CD4-positive, alpha-beta T cell treated with Interleukin-6 for 4 hours (primary cell): ENCODE data around the gene PBOV1.

Experiments
- DNase-seq: peaks from one replicate; pipeline ENCODE4 v3.0.0-alpha.2; 2020; ENCODE audit warnings: mixed read lengths

The PBOV1 gene

GRCh38 chr6:138204303-138204702, 14.0 kb downstream of the PBOV1 start:
- DNase-seq: no peak

GRCh38 chr6:138203315-138203714, 15.0 kb downstream of the PBOV1 start:
- no peak for DNase-seq

- no peak for DNase-seq
These were observed 16.5 kb downstream of the PBOV1 start for GRCh38 chr6:138201836-138202235.

- no peak for DNase-seq
These were observed 19.7 kb downstream of the PBOV1 start for GRCh38 chr6:138198430-138199091.

GRCh38 chr6:138197570-138197969, 20.7 kb downstream of the PBOV1 start:
- no peak for DNase-seq

DNA sequence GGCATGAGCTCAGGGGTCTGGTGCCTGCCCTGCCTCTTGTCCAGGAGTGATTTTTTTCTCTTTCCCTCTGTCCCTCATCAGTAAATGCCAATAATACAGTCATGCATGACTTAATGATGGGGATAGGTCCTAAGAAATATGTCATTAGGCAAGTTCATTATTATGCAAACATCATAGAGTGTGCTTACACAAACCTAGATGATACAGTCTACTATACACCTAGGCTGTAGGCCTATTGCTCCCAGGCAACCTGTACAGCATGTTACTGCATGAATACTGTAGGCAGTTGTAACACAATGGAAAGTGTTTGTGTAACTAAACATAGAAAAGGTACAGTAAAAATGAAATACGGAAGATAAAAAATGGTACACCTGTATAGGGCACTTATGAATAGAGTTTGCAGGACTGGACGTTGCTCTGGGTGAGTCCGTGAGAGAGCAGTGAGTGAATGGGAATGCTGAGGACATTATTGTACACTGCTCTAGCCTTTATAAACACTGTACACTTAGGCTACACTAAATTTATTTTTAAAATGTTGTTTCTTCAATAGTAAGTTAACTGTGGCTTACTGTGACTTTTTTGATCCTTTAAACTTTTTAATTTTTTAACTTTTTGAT, 22.1 kb downstream of the PBOV1 start:
- DNase-seq: no peak

DNA sequence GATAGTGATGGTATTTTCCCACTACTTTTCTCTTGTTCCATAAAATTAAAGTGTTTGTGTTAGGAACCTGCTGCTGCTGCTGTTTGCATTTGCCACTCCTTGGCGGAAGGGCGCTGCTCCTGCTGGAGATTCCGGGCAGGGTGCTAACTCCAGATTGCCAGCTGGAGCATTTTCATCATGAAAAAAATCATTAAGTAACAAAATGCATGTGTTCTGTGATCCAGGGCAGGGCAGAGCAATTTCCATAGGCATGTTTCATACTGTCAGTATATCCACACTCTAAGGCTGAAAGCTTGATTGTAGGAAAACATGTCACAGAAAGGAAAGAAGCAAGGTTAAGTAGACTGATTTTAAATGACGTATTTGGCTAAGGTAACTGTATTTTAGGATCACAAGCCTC, 24.0 kb downstream of the PBOV1 start:
- DNase-seq: no peak

GRCh38 chr6:138188278-138188941, 29.9 kb downstream of the PBOV1 start:
- no peak for DNase-seq

DNA sequence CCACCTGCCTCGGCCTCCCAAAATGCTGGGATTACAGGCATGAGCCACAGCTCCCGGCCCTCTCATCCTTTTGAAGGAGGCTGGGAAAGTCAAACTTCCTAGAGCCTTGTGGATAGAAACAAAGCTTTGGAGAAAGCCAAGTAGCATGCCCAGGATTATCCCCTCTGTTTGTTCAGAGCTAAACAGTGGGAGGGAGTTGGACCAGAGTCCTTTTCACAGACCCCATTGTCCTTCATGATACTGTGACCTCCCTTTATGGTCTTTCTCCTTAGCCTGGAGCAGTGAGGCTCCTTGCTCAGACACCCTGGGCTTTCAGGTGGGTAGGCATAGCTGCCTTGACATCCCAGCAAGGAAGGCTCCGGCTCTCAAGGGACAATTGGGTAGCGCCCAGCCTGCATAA, 31.1 kb downstream of the PBOV1 start:
- no peak for DNase-seq

- no peak for DNase-seq
These were observed 34.1 kb downstream of the PBOV1 start for GRCh38 chr6:138184230-138184629.

- DNase-seq: no peak
These were observed 34.5 kb downstream of the PBOV1 start for GRCh38 chr6:138183790-138184134.

DNA sequence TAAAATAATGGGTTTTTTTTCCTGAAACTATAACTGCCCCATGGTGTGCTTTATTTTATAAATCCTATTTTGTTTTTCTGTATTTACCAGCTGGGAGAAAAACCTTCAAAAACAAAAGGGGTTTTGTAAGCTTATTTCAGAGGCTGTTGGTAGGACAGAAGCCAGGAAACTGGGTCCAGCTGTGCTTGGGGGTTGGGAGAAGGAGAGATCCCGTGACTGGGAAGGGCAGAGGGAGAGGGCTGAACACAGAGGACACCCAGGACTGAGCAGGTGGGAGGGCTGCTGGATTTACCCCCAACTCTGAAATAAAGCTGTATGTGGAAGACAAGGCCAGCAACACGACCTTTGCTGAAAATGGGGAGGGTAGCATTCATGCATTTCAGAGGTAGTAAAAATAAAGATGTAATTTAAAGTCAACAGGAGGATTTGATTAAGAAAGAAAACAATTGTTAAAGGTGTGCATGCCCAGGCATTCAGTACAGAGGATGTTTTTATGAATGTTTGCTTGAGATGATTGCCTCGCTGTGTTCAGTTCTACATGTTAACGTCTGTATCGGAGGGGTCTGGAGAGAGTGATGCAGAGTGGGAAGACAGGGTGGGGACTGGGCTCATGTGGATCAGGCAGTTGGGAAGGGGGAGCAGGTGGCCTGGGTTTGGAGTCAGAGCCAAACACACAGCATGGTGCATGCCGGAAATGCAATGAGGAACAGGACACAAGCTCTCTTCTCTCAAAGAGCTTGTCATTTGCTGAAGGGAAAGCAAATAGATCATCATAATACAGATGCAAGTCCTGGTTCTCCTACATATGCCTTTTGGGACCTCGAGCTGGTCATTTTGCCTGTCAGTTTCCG, 35.1 kb downstream of the PBOV1 start:
- DNase-seq: no peak

DNA sequence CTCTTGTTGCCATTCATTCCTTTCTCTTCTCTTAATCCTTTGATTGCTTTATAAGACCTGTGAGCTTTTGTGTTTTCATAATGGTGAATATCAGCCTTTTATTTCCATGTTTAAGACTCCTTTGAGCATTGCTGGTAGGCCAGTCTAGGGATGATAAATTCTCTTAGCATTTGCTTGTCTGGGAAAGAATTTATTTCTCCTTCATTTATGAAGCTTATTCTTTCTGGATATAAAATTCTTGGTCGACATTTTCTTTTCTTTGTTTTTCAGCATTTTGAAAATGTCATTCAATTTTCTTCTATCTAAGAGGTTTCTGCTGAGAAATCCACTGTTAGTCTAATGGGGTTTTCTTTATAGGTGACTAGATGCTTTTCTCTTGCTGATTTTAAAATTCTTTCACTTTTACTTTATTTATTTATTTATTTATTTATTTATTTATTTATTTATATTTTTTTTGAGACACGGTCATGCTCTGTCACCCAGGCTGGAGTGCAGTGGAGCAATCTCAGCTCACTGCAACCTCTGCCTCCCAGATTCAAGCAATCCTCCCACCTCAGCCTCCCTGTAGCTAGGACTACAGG, 41.5 kb downstream of the PBOV1 start:
- no peak for DNase-seq

DNA sequence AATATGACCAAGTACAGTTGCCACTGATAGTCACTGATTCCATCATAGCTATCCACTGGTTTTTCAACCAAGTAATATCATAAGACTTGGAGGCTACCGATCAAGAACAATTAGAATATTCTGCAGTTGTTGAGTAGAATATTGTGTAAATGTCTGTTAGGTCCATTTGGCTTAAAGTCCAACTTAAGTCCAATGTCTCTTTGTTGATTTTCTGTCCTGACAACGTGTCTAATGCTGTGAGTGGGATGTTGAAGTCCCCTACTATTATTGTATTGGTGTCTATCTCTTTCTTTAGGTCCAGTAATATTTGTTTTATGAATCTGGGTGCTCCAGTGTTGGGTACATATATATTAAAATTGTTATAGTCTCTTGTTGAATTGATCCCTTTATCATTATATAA, 42.7 kb downstream of the PBOV1 start:
- no peak for DNase-seq
